Measurements from ENCODE around the gene USP6NL.

- TF ChIP-seq CTCF (optimal IDR thresholded peaks at IDR 0.05 in 1 of 3, IDR thresholded peaks at IDR 0.05 in 1 of 3, conservative IDR thresholded peaks at IDR 0.05 in 1 of 3; ENCODE audit: extremely low read depth in 1 of 3, insufficient read depth in 2 of 3, low read length in 3 of 3) (no peak), EZH2 (IDR thresholded peaks at IDR 0.05; ENCODE audit: low read length) (no peak)
Measured at GRCh38 chr10:11616021-11616420, 4.6 kb upstream of the USP6NL start.
